Activated naive CD4-positive, alpha-beta T cell treated with anti-CD3 and anti-CD28 coated beads, Interleukin-2, amount 10 ng/mL, durations not matched to agents 7 days and 5 days (primary cell): ENCODE data around the gene MRNIP.

Experiments
- CTCF ChIA-PET: fragments of 350-600 bp; sonication (Branson Sonifier 250); formaldehyde crosslinking; loops from one replicate; lab custom pipeline; 2021; ENCODE audit warnings: antibody characterized with exemption; lab: Charles Lee
- DNase-seq: peaks from one replicate; pipeline ENCODE4 v3.0.0-alpha.2; 2020
- H3K27ac Mint-ChIP-seq: one replicate; pipeline ENCODE4 v1.8.0; 2021; ENCODE audit warnings: mild to moderate bottlenecking, moderate library complexity, mixed read lengths
- H3K27me3 Mint-ChIP-seq: one replicate; pipeline ENCODE4 v1.8.0; 2021; ENCODE audit warnings: mild to moderate bottlenecking, mixed read lengths
- H3K36me3 Mint-ChIP-seq: one replicate; pipeline ENCODE4 v1.8.0; 2021; ENCODE audit warnings: mixed read lengths
- H3K4me1 Mint-ChIP-seq: one replicate; pipeline ENCODE4 v1.8.0; 2021; ENCODE audit warnings: mixed read lengths
- H3K4me3 Mint-ChIP-seq: one replicate; pipeline ENCODE4 v1.8.0; 2021; ENCODE audit warnings: mild to moderate bottlenecking, moderate library complexity, mixed read lengths
- H3K9me3 Mint-ChIP-seq: one replicate; pipeline ENCODE4 v1.8.0; 2021; ENCODE audit warnings: mixed read lengths

Gene MRNIP

GRCh38 chr5:179858586-179859427 is at the start of gene MRNIP:
MRNIP (minus strand) TSS chr5:179858817; CDS start chr5:179858796, 21 bp downstream.
- H3K36me3 Mint-ChIP-seq = peaks cover 9% of the 10 kb centered on the region
- no peaks in the 10 kb centered on the region for H3K27me3 Mint-ChIP-seq
- peak within 1 kb of the TSS; percentile 89 for H3K4me3 Mint-ChIP-seq
- no peaks in the 10 kb centered on the region for H3K9me3 Mint-ChIP-seq
- H3K27ac Mint-ChIP-seq = peak within 1 kb of the TSS; percentile 82
- CTCF ChIA-PET = interaction anchor here (0.6 to 1.0 kb wide), 2 partner anchors 96 to 268 kb away, joined by 3 read pairs; no protein-coding TSS in a partner anchor
- H3K4me1 Mint-ChIP-seq = peaks cover 11% of the 10 kb centered on the region
- DNase-seq = peak; percentile 93

- Mint-ChIP-seq H3K4me1 (peaks cover 19% of the 10 kb centered on the region), H3K4me3 (peak within 1 kb of the TSS; percentile 89), H3K27ac (peak within 1 kb of the TSS; percentile 82), H3K27me3 (peaks cover 9% of the 10 kb centered on the region), H3K36me3 (peaks cover 9% of the 10 kb centered on the region), H3K9me3 (no peaks in the 10 kb centered on the region)
- CTCF ChIA-PET = interaction anchor here (0.7 to 4.1 kb wide), 5 partner anchors 106 to 187 kb away, joined by 3 to 36 read pairs (median 4); no protein-coding TSS in a partner anchor
- peak; percentile 78 for DNase-seq
Measured at GRCh38 chr5:179907556-179908324, 49.1 kb upstream of the MRNIP start, which contains the start of gene TBC1D9B. TBC1D9B (minus strand) TSS chr5:179907897; CDS start chr5:179907821, 76 bp downstream.

- H3K27me3 Mint-ChIP-seq = peaks cover 3% of the 10 kb centered on the region
- H3K36me3 Mint-ChIP-seq = peaks cover 11% of the 10 kb centered on the region
- peaks cover 19% of the 10 kb centered on the region for H3K4me1 Mint-ChIP-seq
- no peaks in the 10 kb centered on the region for H3K9me3 Mint-ChIP-seq
- peak; percentile 41 for DNase-seq
- CTCF ChIA-PET = interaction anchor here (2.2 to 4.1 kb wide), 2 partner anchors 105 to 184 kb away, joined by 8 to 36 read pairs; no protein-coding TSS in a partner anchor
- H3K4me3 Mint-ChIP-seq = peak overlapping the region; percentile 89
- peak overlapping the region; percentile 69 for H3K27ac Mint-ChIP-seq
Measured at GRCh38 chr5:179906795-179907555, 48.4 kb upstream of the MRNIP start.

GRCh38 chr5:179906294-179906794 is 47.7 kb upstream of the MRNIP start:
- no peaks in the 10 kb centered on the region for H3K9me3 Mint-ChIP-seq
- peaks cover 3% of the 10 kb centered on the region for H3K27me3 Mint-ChIP-seq
- H3K4me1 Mint-ChIP-seq = peaks cover 19% of the 10 kb centered on the region
- H3K36me3 Mint-ChIP-seq = peaks cover 11% of the 10 kb centered on the region
- H3K4me3 Mint-ChIP-seq = peak overlapping the region; percentile 89
- no peak for DNase-seq
- CTCF ChIA-PET = interaction anchor here (2.2 to 4.1 kb wide), 2 partner anchors 105 to 184 kb away, joined by 8 to 36 read pairs; no protein-coding TSS in a partner anchor
- no peak overlapping the region for H3K27ac Mint-ChIP-seq

- Mint-ChIP-seq H3K4me3 (no peak overlapping the region), H3K4me1 (peaks cover 19% of the 10 kb centered on the region), H3K27ac (no peak overlapping the region), H3K27me3 (peaks cover 3% of the 10 kb centered on the region), H3K9me3 (no peaks in the 10 kb centered on the region), H3K36me3 (peaks cover 13% of the 10 kb centered on the region)
- CTCF ChIA-PET = interaction anchor here (0.6 to 4.1 kb wide), 2 partner anchors 83 to 104 kb away, joined by 3 to 36 read pairs; no protein-coding TSS in a partner anchor
- no peak for DNase-seq
Measured at GRCh38 chr5:179905161-179905560, 46.5 kb upstream of the MRNIP start.

GRCh38 chr5:179904463-179905160 is 46.0 kb upstream of the MRNIP start:
- peaks cover 19% of the 10 kb centered on the region for H3K4me1 Mint-ChIP-seq
- CTCF ChIA-PET = interaction anchor here (4.1 kb wide), 1 partner anchor 103 kb away, joined by 36 read pairs; no protein-coding TSS in a partner anchor
- no peak overlapping the region for H3K27ac Mint-ChIP-seq
- no peak for DNase-seq
- peaks cover 13% of the 10 kb centered on the region for H3K36me3 Mint-ChIP-seq
- H3K27me3 Mint-ChIP-seq = peaks cover 3% of the 10 kb centered on the region
- no peak overlapping the region for H3K4me3 Mint-ChIP-seq
- H3K9me3 Mint-ChIP-seq = no peaks in the 10 kb centered on the region

- H3K36me3 Mint-ChIP-seq = peaks cover 19% of the 10 kb centered on the region
- H3K4me1 Mint-ChIP-seq = peaks cover 15% of the 10 kb centered on the region
- CTCF ChIA-PET = no interaction called here
- H3K27ac Mint-ChIP-seq = no peak overlapping the region
- no peak overlapping the region for H3K4me3 Mint-ChIP-seq
- H3K27me3 Mint-ChIP-seq = peaks cover 3% of the 10 kb centered on the region
- no peaks in the 10 kb centered on the region for H3K9me3 Mint-ChIP-seq
- DNase-seq = no peak
Measured at GRCh38 chr5:179902763-179903158, 44.1 kb upstream of the MRNIP start.

GRCh38 chr5:179901915-179902762 is 43.5 kb upstream of the MRNIP start:
- Mint-ChIP-seq H3K4me3 (no peak overlapping the region), H3K27me3 (peaks cover 3% of the 10 kb centered on the region), H3K27ac (no peak overlapping the region), H3K9me3 (no peaks in the 10 kb centered on the region), H3K4me1 (peaks cover 15% of the 10 kb centered on the region), H3K36me3 (peaks cover 23% of the 10 kb centered on the region)
- CTCF ChIA-PET = no interaction called here
- no peak for DNase-seq

GRCh38 chr5:179901462-179901861 is 42.8 kb upstream of the MRNIP start:
- no peaks in the 10 kb centered on the region for H3K9me3 Mint-ChIP-seq
- no peak overlapping the region for H3K27ac Mint-ChIP-seq
- no peaks in the 10 kb centered on the region for H3K27me3 Mint-ChIP-seq
- DNase-seq = no peak
- peaks cover 12% of the 10 kb centered on the region for H3K4me1 Mint-ChIP-seq
- peaks cover 23% of the 10 kb centered on the region for H3K36me3 Mint-ChIP-seq
- CTCF ChIA-PET = no interaction called here
- H3K4me3 Mint-ChIP-seq = no peak overlapping the region

GRCh38 chr5:179900711-179901110 is 42.1 kb upstream of the MRNIP start:
- no peak overlapping the region for H3K27ac Mint-ChIP-seq
- CTCF ChIA-PET = no interaction called here
- H3K27me3 Mint-ChIP-seq = no peaks in the 10 kb centered on the region
- no peak overlapping the region for H3K4me3 Mint-ChIP-seq
- peaks cover 27% of the 10 kb centered on the region for H3K36me3 Mint-ChIP-seq
- H3K9me3 Mint-ChIP-seq = no peaks in the 10 kb centered on the region
- no peak for DNase-seq
- H3K4me1 Mint-ChIP-seq = peaks cover 9% of the 10 kb centered on the region

GRCh38 chr5:179900206-179900605 is 41.6 kb upstream of the MRNIP start:
- no peaks in the 10 kb centered on the region for H3K27me3 Mint-ChIP-seq
- H3K4me3 Mint-ChIP-seq = no peak overlapping the region
- CTCF ChIA-PET = no interaction called here
- H3K9me3 Mint-ChIP-seq = no peaks in the 10 kb centered on the region
- H3K27ac Mint-ChIP-seq = no peak overlapping the region
- peaks cover 27% of the 10 kb centered on the region for H3K36me3 Mint-ChIP-seq
- H3K4me1 Mint-ChIP-seq = peaks cover 8% of the 10 kb centered on the region
- no peak for DNase-seq

GRCh38 chr5:179895861-179896260 is 37.2 kb upstream of the MRNIP start:
- peaks cover 28% of the 10 kb centered on the region for H3K36me3 Mint-ChIP-seq
- H3K4me3 Mint-ChIP-seq = no peak overlapping the region
- H3K9me3 Mint-ChIP-seq = no peaks in the 10 kb centered on the region
- no peak overlapping the region for H3K27ac Mint-ChIP-seq
- H3K27me3 Mint-ChIP-seq = no peaks in the 10 kb centered on the region
- no peak for DNase-seq
- H3K4me1 Mint-ChIP-seq = no peaks in the 10 kb centered on the region
- CTCF ChIA-PET = no interaction called here
